ENCODE results near the gene SGCD.

GRCh38 chr5:156391139-156391538 is 64.2 kb downstream of the SGCD start:
- TF ChIP-seq ZXDB (tag by site-specific recombination; IDR thresholded peaks at IDR 0.05) (no peak), CTCF (tag by site-specific recombination; IDR thresholded peaks at IDR 0.05) (no peak), YY1 (tag by site-specific recombination; IDR thresholded peaks at IDR 0.05) (no peak), ATF2 (tag by site-specific recombination; IDR thresholded peaks at IDR 0.05; ENCODE audit: low read depth) (no peak), REST (tag by site-specific recombination; IDR thresholded peaks at IDR 0.05) (no peak), ZNF580 (tag by site-specific recombination; IDR thresholded peaks at IDR 0.05) (no peak), ZNF274 (IDR thresholded peaks at IDR 0.05; ENCODE audit: low read length) (no peak), ZNF274 (tag by site-specific recombination; IDR thresholded peaks at IDR 0.05; ENCODE audit: borderline replicate concordance) (no peak), ZNF571 (tag by site-specific recombination; IDR thresholded peaks at IDR 0.05) (no peak), SP7 (tag by site-specific recombination; IDR thresholded peaks at IDR 0.05) (no peak), OVOL3 (tag by site-specific recombination; IDR thresholded peaks at IDR 0.05) (no peak), RBAK (tag by site-specific recombination; IDR thresholded peaks at IDR 0.05) (no peak), ZNF544 (tag by site-specific recombination; IDR thresholded peaks at IDR 0.05) (no peak), GLI4 (tag by site-specific recombination; IDR thresholded peaks at IDR 0.05) (no peak), PRDM1 (tag by site-specific recombination; IDR thresholded peaks at IDR 0.05) (no peak)

Measured in HEK293 (cell line).